OCI-LY1 (cell line): Measurements from ENCODE around the gene GNB1L.

Experiments
- H2AFZ ChIP-seq: fragments of 200-600 bp; sonication (generic), shearing (Covaris generic); 2 replicates; pipeline ENCODE4 v1.6.0; 2014; ENCODE audit warnings: antibody characterized with exemption, mild to moderate bottlenecking, low read length
- H3F3A ChIP-seq: fragments of 200-600 bp; sonication (generic), shearing (Covaris generic); 2 replicates; pipeline ENCODE4 v1.6.0; 2014; ENCODE audit warnings: mild to moderate bottlenecking, antibody characterized with exemption, low read length, moderate library complexity; ENCODE audit not compliant: insufficient read depth
- H3K27ac ChIP-seq: fragments of 200-600 bp; sonication (generic); 2 replicates; pipeline ENCODE4 v1.5.1; 2014; ENCODE audit warnings: low read length, mixed run types, mild to moderate bottlenecking, low read depth; ENCODE audit not compliant: poor library complexity, severe bottlenecking
- H3K27me3 ChIP-seq: fragments of 200-600 bp; sonication (generic); 2 replicates; pipeline ENCODE4 v1.6.0; 2014; ENCODE audit warnings: antibody characterized with exemption, mild to moderate bottlenecking, low read length, moderate library complexity; ENCODE audit not compliant: insufficient read depth
- H3K36me3 ChIP-seq: fragments of 200-600 bp; sonication (generic); 2 replicates; pipeline ENCODE4 v1.6.1; 2014; ENCODE audit warnings: mild to moderate bottlenecking, antibody characterized with exemption, low read length, moderate library complexity, mixed read lengths; ENCODE audit not compliant: insufficient read depth
- H3K4me1 ChIP-seq: fragments of 200-600 bp; sonication (generic); 2 replicates; pipeline ENCODE4 v1.5.1; 2014; ENCODE audit warnings: mild to moderate bottlenecking, low read length, moderate library complexity; ENCODE audit not compliant: insufficient read depth, severe bottlenecking
- H3K4me2 ChIP-seq: fragments of 200-600 bp; sonication (generic), shearing (Covaris generic); 2 replicates; pipeline ENCODE4 v1.6.1; 2014; ENCODE audit warnings: low read length
- H3K4me3 ChIP-seq: fragments of 200-600 bp; sonication (generic); 2 replicates; pipeline ENCODE4 v1.5.1; 2014; ENCODE audit warnings: low read length, low read depth, mild to moderate bottlenecking, mixed read lengths; ENCODE audit not compliant: poor library complexity, severe bottlenecking
- H3K79me2 ChIP-seq: fragments of 200-600 bp; shearing (Covaris generic); 2 replicates; pipeline ENCODE4 v1.6.1; 2016; ENCODE audit warnings: mixed run types, low read length, mixed read lengths; ENCODE audit not compliant: insufficient read depth
- H3K9ac ChIP-seq: fragments of 200-600 bp; sonication (generic), shearing (Covaris generic); 2 replicates; pipeline ENCODE4 v1.6.1; 2014; ENCODE audit warnings: mild to moderate bottlenecking, low read length, mixed read lengths
- H3K9me2 ChIP-seq: fragments of 200-600 bp; sonication (generic), shearing (Covaris generic); 2 replicates; pipeline ENCODE4 v1.6.1; 2014; ENCODE audit warnings: low read depth, mild to moderate bottlenecking, low read length, mixed read lengths
- H3K9me3 ChIP-seq: fragments of 200-600 bp; shearing (Covaris generic); 2 replicates; pipeline ENCODE4 v1.6.1; 2014; ENCODE audit warnings: low read length, mixed read lengths
- H4K20me1 ChIP-seq: fragments of 200-600 bp; sonication (generic), shearing (Covaris generic); 2 replicates; pipeline ENCODE4 v1.6.0; 2016; ENCODE audit warnings: mild to moderate bottlenecking, low read length; ENCODE audit not compliant: insufficient read depth
- EZH2 ChIP-seq: fragments of 200-600 bp; sonication (generic), shearing (Covaris generic); IDR thresholded peaks from 2 replicates; pipeline ENCODE4 v1.8.0; 2017; ENCODE audit warnings: borderline replicate concordance, mixed run types, mild to moderate bottlenecking, antibody characterized with exemption, low read length, moderate library complexity, mixed read lengths
- TF ChIP-seq, protein P1 (sequence below): fragments of 200-600 bp; sonication (generic), shearing (Covaris generic); IDR thresholded peaks from 2 replicates; pipeline ENCODE4 v1.5.1; 2017; ENCODE audit warnings: mild to moderate bottlenecking, antibody characterized with exemption, low read length, moderate library complexity, mixed read lengths

GNB1L gene

DNA sequence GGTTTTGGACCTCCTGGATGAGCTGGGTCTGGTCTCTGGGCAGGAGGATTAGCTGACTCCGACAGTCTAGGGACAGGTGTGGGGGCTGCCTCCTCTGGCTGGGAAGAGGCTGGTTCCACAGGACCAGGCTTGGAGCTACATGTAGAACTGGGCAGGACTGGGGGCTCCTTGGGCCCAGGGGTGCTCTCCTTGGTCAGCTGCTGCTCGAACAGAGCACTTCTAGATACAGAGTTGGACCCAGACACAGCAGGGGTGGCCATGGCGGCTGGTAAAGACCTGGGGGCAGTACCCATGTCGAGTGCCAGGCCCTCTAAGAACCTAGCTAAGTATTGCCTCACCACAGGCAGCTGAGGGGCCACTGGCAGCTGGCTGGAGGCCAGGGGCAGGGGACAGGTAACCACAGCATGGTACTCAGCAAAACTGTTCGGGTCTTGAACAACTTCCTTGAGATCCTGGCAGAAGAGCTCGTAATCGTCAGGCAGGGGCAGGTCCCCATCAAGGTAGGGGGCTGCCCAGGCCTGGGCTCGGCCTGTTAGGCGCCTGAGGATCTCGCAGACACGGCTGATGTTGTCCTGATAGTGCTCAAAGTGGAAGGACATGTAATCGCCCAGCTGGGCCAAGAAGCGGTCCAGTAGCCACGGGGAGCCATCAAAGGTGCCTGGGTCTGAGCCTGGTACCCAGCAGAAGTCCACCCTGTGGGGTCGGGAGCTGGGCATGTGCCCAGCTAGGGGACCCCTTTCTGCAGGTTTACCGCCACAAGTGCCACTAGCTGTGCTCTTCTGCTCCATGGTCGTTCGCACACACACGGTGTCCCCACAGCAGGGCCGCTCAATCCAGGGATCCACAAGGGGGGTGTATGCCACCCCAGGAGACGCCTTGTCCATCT, 3.1 kb downstream of the GNB1L start:
- Histone ChIP-seq H3K27me3 (no peaks in the 10 kb centered on the region), H3F3A (no peaks in the 10 kb centered on the region), H3K9ac (no peak overlapping the region), H3K27ac (no peak overlapping the region), H3K4me2 (no peak overlapping the region), H3K9me3 (no peaks in the 10 kb centered on the region), H3K4me1 (peaks cover 32% of the 10 kb centered on the region), H3K9me2 (no peaks in the 10 kb centered on the region), H2AFZ (no peak overlapping the region), H3K4me3 (no peak overlapping the region), H4K20me1 (no peaks in the 10 kb centered on the region), H3K79me2 (peaks cover 18% of the 10 kb centered on the region), H3K36me3 (peaks cover 36% of the 10 kb centered on the region; the same call in 1 of the 2 replicates)
- TF ChIP-seq, protein P1, sequence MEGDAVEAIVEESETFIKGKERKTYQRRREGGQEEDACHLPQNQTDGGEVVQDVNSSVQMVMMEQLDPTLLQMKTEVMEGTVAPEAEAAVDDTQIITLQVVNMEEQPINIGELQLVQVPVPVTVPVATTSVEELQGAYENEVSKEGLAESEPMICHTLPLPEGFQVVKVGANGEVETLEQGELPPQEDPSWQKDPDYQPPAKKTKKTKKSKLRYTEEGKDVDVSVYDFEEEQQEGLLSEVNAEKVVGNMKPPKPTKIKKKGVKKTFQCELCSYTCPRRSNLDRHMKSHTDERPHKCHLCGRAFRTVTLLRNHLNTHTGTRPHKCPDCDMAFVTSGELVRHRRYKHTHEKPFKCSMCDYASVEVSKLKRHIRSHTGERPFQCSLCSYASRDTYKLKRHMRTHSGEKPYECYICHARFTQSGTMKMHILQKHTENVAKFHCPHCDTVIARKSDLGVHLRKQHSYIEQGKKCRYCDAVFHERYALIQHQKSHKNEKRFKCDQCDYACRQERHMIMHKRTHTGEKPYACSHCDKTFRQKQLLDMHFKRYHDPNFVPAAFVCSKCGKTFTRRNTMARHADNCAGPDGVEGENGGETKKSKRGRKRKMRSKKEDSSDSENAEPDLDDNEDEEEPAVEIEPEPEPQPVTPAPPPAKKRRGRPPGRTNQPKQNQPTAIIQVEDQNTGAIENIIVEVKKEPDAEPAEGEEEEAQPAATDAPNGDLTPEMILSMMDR, result no peak
- no peak for TF ChIP-seq EZH2

DNA sequence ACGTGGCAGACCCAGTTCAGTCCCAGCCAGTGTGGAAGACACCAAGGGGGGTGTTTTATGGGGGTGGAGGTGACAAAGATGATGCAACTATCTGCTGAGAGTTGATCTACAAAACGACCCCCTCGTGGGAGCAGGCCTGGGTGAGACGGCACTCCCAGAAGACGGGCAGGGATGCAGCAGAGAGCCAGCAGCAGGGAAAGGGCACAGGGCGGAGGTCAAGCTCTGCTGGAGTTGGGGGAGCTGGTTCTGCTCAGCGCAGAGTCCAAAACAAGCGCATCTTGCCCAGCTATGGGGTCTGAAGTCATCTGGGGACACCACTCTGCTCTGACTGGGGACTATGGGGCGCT, 3.9 kb downstream of the GNB1L start:
- Histone ChIP-seq H4K20me1 (no peaks in the 10 kb centered on the region), H3K4me1 (peaks cover 26% of the 10 kb centered on the region), H3K4me2 (no peak overlapping the region), H3K36me3 (peaks cover 36% of the 10 kb centered on the region; the same call in 1 of the 2 replicates), H3K9ac (no peak overlapping the region), H3K27me3 (no peaks in the 10 kb centered on the region), H3K4me3 (no peak overlapping the region), H3K27ac (no peak overlapping the region), H3K9me3 (no peaks in the 10 kb centered on the region), H3K9me2 (no peaks in the 10 kb centered on the region), H3K79me2 (peaks cover 13% of the 10 kb centered on the region), H3F3A (no peaks in the 10 kb centered on the region), H2AFZ (no peak overlapping the region)
- TF ChIP-seq, protein P1, result no peak
- no peak for TF ChIP-seq EZH2

DNA sequence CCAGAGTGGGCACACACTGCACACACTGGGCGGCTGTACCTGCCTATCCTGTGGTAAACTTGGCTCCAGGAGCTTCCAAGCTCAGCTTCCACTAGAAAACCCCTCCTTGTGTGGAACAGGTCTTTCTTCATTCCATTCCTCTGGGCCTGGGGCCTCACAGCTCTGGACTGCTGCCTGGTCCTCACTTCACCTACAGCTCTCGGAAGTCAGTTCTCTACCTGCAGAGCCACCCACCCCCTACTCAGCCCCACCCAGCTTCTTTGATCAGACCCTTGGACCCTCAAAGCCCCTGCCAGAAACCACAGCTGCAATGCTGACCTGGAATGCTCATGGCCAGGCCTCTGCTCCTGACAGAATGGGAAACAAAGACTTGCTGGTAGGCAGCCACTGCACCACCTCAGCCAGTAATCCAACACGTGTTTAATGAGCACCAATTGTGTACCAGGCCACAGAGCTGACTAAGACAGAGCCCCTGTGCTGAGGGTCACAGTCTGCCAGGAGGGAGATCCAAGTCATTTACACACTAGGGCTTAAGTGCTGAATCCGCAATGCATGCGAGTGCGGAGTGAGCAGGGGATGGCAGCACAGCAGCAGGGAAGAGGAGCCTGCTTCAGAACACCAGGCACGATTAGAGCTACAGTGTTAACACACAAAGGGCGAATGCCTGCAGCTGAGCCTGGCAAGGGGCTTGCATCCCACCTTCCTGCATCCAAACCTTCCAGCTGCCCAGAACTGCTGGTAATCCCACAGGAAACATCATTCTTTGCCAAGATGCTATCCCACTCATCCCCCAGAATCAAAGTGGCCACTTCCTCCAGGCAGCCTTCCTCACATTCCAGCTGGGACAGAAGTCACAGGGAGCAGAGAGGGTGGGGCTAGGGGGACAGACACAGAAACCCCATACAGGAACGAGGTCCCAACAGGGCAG, 4.6 kb downstream of the GNB1L start:
- no peaks in the 10 kb centered on the region for H3K9me3 ChIP-seq
- no peak overlapping the region for H3K27ac ChIP-seq
- H3K4me3 ChIP-seq, result no peak overlapping the region
- H3K4me1 ChIP-seq, result peaks cover 24% of the 10 kb centered on the region
- peaks cover 13% of the 10 kb centered on the region for H3K79me2 ChIP-seq
- TF ChIP-seq, protein P1, result no peak
- no peak for TF ChIP-seq EZH2
- H3K9ac ChIP-seq, result no peak overlapping the region
- peaks cover 36% of the 10 kb centered on the region; the same call in 1 of the 2 replicates for H3K36me3 ChIP-seq
- H3K9me2 ChIP-seq, result no peaks in the 10 kb centered on the region
- H3K27me3 ChIP-seq, result no peaks in the 10 kb centered on the region
- no peak overlapping the region for H3K4me2 ChIP-seq
- H2AFZ ChIP-seq, result no peak overlapping the region
- H4K20me1 ChIP-seq, result no peaks in the 10 kb centered on the region
- no peaks in the 10 kb centered on the region for H3F3A ChIP-seq
